ENCODE results near the gene DPYD. TPM values are rescaled to one million over a fixed set of nuclear protein-coding genes. Genes with fewer than 3 reads are reported as not detected.

Gene DPYD
- total RNA-seq, 1 donor from 2014 or later = 12.6 TPM

DNA sequence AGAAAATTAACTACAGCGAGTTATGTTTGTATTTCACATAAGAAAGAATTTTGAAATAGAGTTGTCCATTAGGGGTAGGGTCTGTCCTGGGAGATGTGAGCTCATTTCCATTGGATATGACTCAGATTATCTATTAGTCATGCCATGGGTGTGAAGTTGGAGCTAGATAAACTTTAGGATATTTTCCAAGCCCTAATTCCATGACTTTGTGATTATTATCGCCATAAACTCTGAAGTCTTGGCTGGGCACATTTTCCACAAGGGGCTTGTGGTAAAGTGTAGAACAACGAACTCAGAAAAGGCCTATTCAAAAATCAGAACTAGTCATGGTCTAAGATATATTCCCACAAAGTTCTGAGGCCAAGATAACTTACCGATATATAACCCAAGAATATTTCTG lies 396.6 kb downstream of the DPYD start:
- Mint-ChIP-seq H3K9me3 (peaks cover 4% of the 10 kb centered on the region), H3K27me3 (no peaks in the 10 kb centered on the region), H3K4me3 (no peak overlapping the region), H3K4me1 (no peaks in the 10 kb centered on the region), H3K27ac (no peak overlapping the region), H3K36me3 (ENCODE audit: low read depth) (peaks cover 7% of the 10 kb centered on the region)
- ATAC-seq (ENCODE audit: low read depth) = no peak
- ChIA-PET POLR2A (no interaction called here), CTCF (no interaction called here)
- no peak for DNase-seq
- TF ChIP-seq, protein P1, sequence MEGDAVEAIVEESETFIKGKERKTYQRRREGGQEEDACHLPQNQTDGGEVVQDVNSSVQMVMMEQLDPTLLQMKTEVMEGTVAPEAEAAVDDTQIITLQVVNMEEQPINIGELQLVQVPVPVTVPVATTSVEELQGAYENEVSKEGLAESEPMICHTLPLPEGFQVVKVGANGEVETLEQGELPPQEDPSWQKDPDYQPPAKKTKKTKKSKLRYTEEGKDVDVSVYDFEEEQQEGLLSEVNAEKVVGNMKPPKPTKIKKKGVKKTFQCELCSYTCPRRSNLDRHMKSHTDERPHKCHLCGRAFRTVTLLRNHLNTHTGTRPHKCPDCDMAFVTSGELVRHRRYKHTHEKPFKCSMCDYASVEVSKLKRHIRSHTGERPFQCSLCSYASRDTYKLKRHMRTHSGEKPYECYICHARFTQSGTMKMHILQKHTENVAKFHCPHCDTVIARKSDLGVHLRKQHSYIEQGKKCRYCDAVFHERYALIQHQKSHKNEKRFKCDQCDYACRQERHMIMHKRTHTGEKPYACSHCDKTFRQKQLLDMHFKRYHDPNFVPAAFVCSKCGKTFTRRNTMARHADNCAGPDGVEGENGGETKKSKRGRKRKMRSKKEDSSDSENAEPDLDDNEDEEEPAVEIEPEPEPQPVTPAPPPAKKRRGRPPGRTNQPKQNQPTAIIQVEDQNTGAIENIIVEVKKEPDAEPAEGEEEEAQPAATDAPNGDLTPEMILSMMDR (IDR thresholded peaks at IDR 0.05) = no peak
- intact Hi-C loops (cut with micrococcal nuclease) = no loop called here

DNA sequence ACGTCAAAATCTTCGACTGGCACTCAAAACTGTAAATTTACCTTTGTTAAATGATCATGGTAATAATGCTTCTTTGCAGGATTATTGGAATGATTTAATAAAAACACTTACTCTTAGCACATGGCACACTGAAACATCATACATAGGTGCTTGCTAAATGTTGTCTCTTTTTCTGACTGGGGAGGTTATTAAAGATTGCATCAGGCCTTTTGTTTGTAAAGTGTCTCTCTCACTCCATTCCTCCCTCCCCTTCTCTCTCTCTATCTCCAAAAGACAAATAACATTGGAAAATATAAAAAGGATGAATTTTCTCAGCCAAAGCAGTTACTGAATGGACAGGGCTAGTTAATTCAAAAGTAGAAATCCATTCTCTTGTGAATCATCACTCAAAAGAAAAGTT lies 404.2 kb downstream of the DPYD start:
- H3K27ac Mint-ChIP-seq = no peak overlapping the region
- H3K27me3 Mint-ChIP-seq = no peaks in the 10 kb centered on the region
- H3K36me3 Mint-ChIP-seq (ENCODE audit: low read depth) = peaks cover 5% of the 10 kb centered on the region
- no peak overlapping the region for H3K4me3 Mint-ChIP-seq
- no peak for ATAC-seq (ENCODE audit: low read depth)
- TF ChIP-seq, protein P1 (IDR thresholded peaks at IDR 0.05) = no peak
- ChIA-PET CTCF (no interaction called here), POLR2A (no interaction called here)
- intact Hi-C loops (cut with micrococcal nuclease) = no loop called here
- H3K4me1 Mint-ChIP-seq = no peaks in the 10 kb centered on the region
- no peaks in the 10 kb centered on the region for H3K9me3 Mint-ChIP-seq
- DNase-seq = no peak

DNA sequence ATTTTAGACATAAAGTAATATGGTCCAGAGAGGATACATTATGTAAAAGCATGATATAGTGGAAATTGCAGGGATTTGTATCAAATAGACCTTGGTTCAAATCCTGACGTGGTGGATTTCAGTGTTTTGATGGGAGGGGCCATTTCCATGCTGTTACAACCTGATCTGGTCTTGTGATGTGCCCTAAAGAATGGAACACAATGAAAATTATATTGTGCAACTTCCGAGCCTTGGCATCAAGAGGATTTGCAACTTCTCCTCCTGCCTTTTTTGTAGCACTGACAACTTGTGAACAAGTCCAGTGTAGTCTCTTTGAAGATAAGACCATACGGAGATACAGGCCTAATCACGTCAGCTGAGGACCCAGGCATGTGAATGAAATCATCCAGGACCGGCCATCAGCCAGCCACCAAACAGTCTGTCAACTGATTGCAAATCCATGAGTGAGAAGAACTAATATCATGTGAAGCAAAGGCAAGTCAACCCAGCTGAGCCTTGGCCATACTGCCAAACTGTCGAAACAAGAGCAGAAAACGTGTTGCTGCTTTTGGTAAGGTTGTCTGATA lies 412.1 kb downstream of the DPYD start:
- peaks cover 8% of the 10 kb centered on the region for H3K4me1 Mint-ChIP-seq
- H3K9me3 Mint-ChIP-seq = no peaks in the 10 kb centered on the region
- no peaks in the 10 kb centered on the region for H3K36me3 Mint-ChIP-seq (ENCODE audit: low read depth)
- ChIA-PET POLR2A (no interaction called here), CTCF (no interaction called here)
- no peak overlapping the region for H3K4me3 Mint-ChIP-seq
- DNase-seq = no peak
- intact Hi-C loops (cut with micrococcal nuclease) = no loop called here
- no peak for ATAC-seq (ENCODE audit: low read depth)
- no peaks in the 10 kb centered on the region for H3K27me3 Mint-ChIP-seq
- H3K27ac Mint-ChIP-seq = no peak overlapping the region
- TF ChIP-seq, protein P1 (IDR thresholded peaks at IDR 0.05) = no peak

DNA sequence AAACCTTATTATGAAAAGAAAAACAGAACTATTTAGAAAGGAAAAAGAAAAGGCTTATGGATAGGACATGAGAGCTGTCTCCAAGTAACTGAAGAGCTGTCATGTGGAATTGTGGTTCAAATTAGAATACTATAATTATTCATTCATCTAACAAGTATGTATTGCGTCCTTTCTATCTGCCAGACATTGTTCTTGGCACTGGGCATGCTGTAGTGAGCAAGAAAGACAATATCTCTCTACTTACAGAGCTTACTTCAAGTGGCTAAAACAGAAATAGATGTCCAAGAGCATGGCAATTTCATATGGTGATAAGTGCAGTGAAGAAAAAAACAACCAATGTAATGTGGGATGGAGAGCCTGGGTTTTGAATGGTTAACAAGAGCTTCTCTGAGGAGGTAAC lies 413.0 kb downstream of the DPYD start:
- no peaks in the 10 kb centered on the region for H3K36me3 Mint-ChIP-seq (ENCODE audit: low read depth)
- H3K4me3 Mint-ChIP-seq = no peak overlapping the region
- ATAC-seq (ENCODE audit: low read depth) (no peak), DNase-seq (no peak)
- TF ChIP-seq, protein P1 (IDR thresholded peaks at IDR 0.05) = no peak
- intact Hi-C loops (cut with micrococcal nuclease) = no loop called here
- POLR2A ChIA-PET = no interaction called here
- H3K27ac Mint-ChIP-seq = no peak overlapping the region
- no peaks in the 10 kb centered on the region for H3K9me3 Mint-ChIP-seq
- no peaks in the 10 kb centered on the region for H3K27me3 Mint-ChIP-seq
- peaks cover 8% of the 10 kb centered on the region for H3K4me1 Mint-ChIP-seq
- CTCF ChIA-PET = no interaction called here

DNA sequence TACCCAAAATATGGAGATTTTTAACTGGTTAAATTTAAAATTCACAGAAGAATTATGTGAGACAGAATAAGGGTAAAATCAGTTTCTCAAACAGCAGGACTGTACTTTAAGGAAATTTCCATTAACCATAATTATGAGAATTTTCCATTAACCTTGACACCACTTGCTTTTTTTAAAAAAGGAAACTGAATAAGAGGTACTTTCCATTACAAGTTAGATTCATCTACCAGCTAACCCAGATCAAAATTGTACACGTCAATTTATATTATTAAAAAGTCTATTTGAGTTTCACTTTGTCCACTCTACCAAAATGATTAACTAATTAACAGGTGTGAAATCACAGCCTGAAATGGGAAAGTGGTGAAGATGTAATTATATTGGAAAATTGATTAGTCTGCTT lies 414.5 kb downstream of the DPYD start:
- Mint-ChIP-seq H3K4me1 (peaks cover 8% of the 10 kb centered on the region), H3K27me3 (no peaks in the 10 kb centered on the region), H3K27ac (no peak overlapping the region), H3K9me3 (no peaks in the 10 kb centered on the region), H3K4me3 (no peak overlapping the region), H3K36me3 (ENCODE audit: low read depth) (no peaks in the 10 kb centered on the region)
- ChIA-PET POLR2A (no interaction called here), CTCF (no interaction called here)
- TF ChIP-seq, protein P1 (IDR thresholded peaks at IDR 0.05) = no peak
- intact Hi-C loops (cut with micrococcal nuclease) = no loop called here
- no peak for ATAC-seq (ENCODE audit: low read depth)
- no peak for DNase-seq

Measured in activated B cell treated with CpG ODN at 0.5 μM for 24 hours (primary cell).